HepG2 (cell line): ENCODE measurements around the gene ERMARD. TPM values are rescaled to one million over a fixed set of nuclear protein-coding genes. Genes with fewer than 3 reads are reported as not detected.

Experiments used
- ATF3 ChIP-seq: sonication (generic); formaldehyde crosslinking; IDR thresholded peaks from 2 replicates; pipeline ENCODE4 v1.4.0; 2020; ENCODE audit warnings: missing genetic modification reagents
- HCFC1 ChIP-seq: fragments of 150-350 bp; IDR thresholded peaks from 2 replicates; pipeline ENCODE4 v1.6.1; 2014; ENCODE audit warnings: low read depth, low read length
- HOXA3 ChIP-seq: sonication (generic); formaldehyde crosslinking; IDR thresholded peaks from 2 replicates; pipeline ENCODE4 v1.5.0; 2020; ENCODE audit warnings: missing genetic modification reagents
- HOXA5 ChIP-seq: sonication (generic); formaldehyde crosslinking; IDR thresholded peaks from 2 replicates; pipeline ENCODE4 v1.4.0; 2020; ENCODE audit warnings: missing genetic modification reagents
- MAFF ChIP-seq: IDR thresholded peaks from 2 replicates; pipeline ENCODE4 v1.6.1; 2011; ENCODE audit warnings: low read depth, low read length, improper control_type of control experiment
- NFYC ChIP-seq: IDR thresholded peaks from 2 replicates; pipeline ENCODE4 v1.6.1; 2016; ENCODE audit warnings: missing genetic modification reagents, missing compliant biosample characterization
- PRDM10 ChIP-seq: sonication (generic); formaldehyde crosslinking; IDR thresholded peaks from 2 replicates; pipeline ENCODE4 v1.4.0; 2020; ENCODE audit warnings: low read depth, missing genetic modification reagents
- THYN1 ChIP-seq: sonication (generic); formaldehyde crosslinking; IDR thresholded peaks from 2 replicates; pipeline ENCODE4 v1.8.1; 2023; ENCODE audit warnings: low read depth, mild to moderate bottlenecking, moderate library complexity, missing genetic modification reagents, borderline replicate concordance
- TSC22D2 ChIP-seq: sonication (generic); formaldehyde crosslinking; IDR thresholded peaks from 2 replicates; pipeline ENCODE4 v1.5.1; 2020; ENCODE audit warnings: missing genetic modification reagents, mild to moderate bottlenecking, borderline replicate concordance
- ZNF549 ChIP-seq: sonication (generic); formaldehyde crosslinking; IDR thresholded peaks from 2 replicates; pipeline ENCODE4 v1.5.0; 2020; ENCODE audit warnings: missing genetic modification reagents
- ZNF615 ChIP-seq: sonication (generic); formaldehyde crosslinking; IDR thresholded peaks from 2 replicates; pipeline ENCODE4 v1.5.0; 2020; ENCODE audit warnings: mild to moderate bottlenecking, missing genetic modification reagents, borderline replicate concordance
- ZNF766 ChIP-seq: sonication (generic); formaldehyde crosslinking; IDR thresholded peaks from 2 replicates; pipeline ENCODE4 v1.5.0; 2020; ENCODE audit warnings: missing genetic modification reagents, borderline replicate concordance
- polyA plus RNA-seq, 8 experiments: library from polyadenylated mRNA; depleted of rRNA in 3 of 8; stranded (reverse) in 7 of 8; unstranded in 1 of 8; fragments of >200 nt; fragmentation: Illumina TruSeq in 4 of 8; extraction: Trizol in 4 of 8; gene quantifications; 2 replicates each; pipeline versions ENCODE4 v1.2.1 to v1.2.3, GENCODE V29; 2011 to 2016; ENCODE audit warnings: low read depth in 4 of 8, missing spikeins in 1 of 8, mixed read lengths in 1 of 8; ENCODE audit not compliant: insufficient read depth in 1 of 8
- total RNA-seq, 5 experiments: library from RNA; depleted of rRNA; stranded (reverse); fragments of >200 nt; fragmentation: Illumina TruSeq; extraction: Trizol; gene quantifications; 2 replicates each; pipeline ENCODE4 v1.2.3, GENCODE V29; 2016; ENCODE audit warnings: low read depth in 1 of 5
- TF ChIP-seq, protein P1 (sequence below): sonication (generic); formaldehyde crosslinking; IDR thresholded peaks from 2 replicates; pipeline ENCODE4 v1.4.0; 2020; ENCODE audit warnings: missing genetic modification reagents, borderline replicate concordance
- TF ChIP-seq, protein P2 (sequence below): sonication (generic); formaldehyde crosslinking; IDR thresholded peaks from 2 replicates; pipeline ENCODE4 v1.4.0; 2020; ENCODE audit warnings: mild to moderate bottlenecking, missing genetic modification reagents, borderline replicate concordance

ERMARD gene
- total and polyA plus RNA-seq, 2 of the 13 experiments (the other 11 are each of a cell fraction or from before 2014, with no cell fraction given) = 8.8 to 10.7 TPM

GRCh38 chr6:169722362-169723199 lies 28.8 kb upstream of the ERMARD start (continued):
- TF ChIP-seq NFYC (CRISPR knock-in tag) (no peak), ATF3 (CRISPR knock-in tag) (no peak), HCFC1 (no peak), ZNF766 (no peak), THYN1 (CRISPR knock-in tag) (no peak), PRDM10 (CRISPR knock-in tag) (no peak), MAFF (no peak), ZNF549 (CRISPR knock-in tag) (no peak), ZNF615 (no peak), HOXA3 (CRISPR knock-in tag) (no peak), HOXA5 (CRISPR knock-in tag) (0 out of 2 replicates have a peak, but pooled peaks have one; percentile 18), TSC22D2 (no peak)
- TF ChIP-seq, protein P1, sequence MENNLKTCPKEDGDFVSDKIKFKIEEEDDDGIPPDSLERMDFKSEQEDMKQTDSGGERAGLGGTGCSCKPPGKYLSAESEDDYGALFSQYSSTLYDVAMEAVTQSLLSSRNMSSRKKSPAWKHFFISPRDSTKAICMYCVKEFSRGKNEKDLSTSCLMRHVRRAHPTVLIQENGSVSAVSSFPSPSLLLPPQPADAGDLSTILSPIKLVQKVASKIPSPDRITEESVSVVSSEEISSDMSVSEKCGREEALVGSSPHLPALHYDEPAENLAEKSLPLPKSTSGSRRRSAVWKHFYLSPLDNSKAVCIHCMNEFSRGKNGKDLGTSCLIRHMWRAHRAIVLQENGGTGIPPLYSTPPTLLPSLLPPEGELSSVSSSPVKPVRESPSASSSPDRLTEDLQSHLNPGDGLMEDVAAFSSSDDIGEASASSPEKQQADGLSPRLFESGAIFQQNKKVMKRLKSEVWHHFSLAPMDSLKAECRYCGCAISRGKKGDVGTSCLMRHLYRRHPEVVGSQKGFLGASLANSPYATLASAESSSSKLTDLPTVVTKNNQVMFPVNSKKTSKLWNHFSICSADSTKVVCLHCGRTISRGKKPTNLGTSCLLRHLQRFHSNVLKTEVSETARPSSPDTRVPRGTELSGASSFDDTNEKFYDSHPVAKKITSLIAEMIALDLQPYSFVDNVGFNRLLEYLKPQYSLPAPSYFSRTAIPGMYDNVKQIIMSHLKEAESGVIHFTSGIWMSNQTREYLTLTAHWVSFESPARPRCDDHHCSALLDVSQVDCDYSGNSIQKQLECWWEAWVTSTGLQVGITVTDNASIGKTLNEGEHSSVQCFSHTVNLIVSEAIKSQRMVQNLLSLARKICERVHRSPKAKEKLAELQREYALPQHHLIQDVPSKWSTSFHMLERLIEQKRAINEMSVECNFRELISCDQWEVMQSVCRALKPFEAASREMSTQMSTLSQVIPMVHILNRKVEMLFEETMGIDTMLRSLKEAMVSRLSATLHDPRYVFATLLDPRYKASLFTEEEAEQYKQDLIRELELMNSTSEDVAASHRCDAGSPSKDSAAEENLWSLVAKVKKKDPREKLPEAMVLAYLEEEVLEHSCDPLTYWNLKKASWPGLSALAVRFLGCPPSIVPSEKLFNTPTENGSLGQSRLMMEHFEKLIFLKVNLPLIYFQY (CRISPR knock-in tag) = no peak
- TF ChIP-seq, protein P2, sequence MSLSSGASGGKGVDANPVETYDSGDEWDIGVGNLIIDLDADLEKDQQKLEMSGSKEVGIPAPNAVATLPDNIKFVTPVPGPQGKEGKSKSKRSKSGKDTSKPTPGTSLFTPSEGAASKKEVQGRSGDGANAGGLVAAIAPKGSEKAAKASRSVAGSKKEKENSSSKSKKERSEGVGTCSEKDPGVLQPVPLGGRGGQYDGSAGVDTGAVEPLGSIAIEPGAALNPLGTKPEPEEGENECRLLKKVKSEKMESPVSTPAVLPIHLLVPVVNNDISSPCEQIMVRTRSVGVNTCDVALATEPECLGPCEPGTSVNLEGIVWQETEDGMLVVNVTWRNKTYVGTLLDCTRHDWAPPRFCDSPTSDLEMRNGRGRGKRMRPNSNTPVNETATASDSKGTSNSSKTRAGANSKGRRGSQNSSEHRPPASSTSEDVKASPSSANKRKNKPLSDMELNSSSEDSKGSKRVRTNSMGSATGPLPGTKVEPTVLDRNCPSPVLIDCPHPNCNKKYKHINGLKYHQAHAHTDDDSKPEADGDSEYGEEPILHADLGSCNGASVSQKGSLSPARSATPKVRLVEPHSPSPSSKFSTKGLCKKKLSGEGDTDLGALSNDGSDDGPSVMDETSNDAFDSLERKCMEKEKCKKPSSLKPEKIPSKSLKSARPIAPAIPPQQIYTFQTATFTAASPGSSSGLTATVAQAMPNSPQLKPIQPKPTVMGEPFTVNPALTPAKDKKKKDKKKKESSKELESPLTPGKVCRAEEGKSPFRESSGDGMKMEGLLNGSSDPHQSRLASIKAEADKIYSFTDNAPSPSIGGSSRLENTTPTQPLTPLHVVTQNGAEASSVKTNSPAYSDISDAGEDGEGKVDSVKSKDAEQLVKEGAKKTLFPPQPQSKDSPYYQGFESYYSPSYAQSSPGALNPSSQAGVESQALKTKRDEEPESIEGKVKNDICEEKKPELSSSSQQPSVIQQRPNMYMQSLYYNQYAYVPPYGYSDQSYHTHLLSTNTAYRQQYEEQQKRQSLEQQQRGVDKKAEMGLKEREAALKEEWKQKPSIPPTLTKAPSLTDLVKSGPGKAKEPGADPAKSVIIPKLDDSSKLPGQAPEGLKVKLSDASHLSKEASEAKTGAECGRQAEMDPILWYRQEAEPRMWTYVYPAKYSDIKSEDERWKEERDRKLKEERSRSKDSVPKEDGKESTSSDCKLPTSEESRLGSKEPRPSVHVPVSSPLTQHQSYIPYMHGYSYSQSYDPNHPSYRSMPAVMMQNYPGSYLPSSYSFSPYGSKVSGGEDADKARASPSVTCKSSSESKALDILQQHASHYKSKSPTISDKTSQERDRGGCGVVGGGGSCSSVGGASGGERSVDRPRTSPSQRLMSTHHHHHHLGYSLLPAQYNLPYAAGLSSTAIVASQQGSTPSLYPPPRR (CRISPR knock-in tag) = no peak
